Activated T-cell treated with anti-CD3 and anti-CD28 coated beads, Interleukin-2, amount 50 U/mL, for 72 hours (primary cell): ENCODE data around the gene FZD2. TPM values are rescaled to one million over a fixed set of nuclear protein-coding genes. Genes with fewer than 3 reads are reported as not detected.
"Not testable (repeated sequence)": the region's sequence is repeated elsewhere in the genome, so short reads cannot be mapped to it uniquely, and the experiment has no call there.

Experiments
- ATAC-seq, 2 donors: fragments of 150-1000 bp; cut with Tn5 transposase; replicated peaks in 1 of 2; 2 replicates each; pipeline ENCODE4 v1.10.0; 2021; ENCODE audit warnings: moderate library complexity in 2 of 2, mild to moderate bottlenecking in 1 of 2
- DNase-seq, 2 donors: peaks; one replicate each; pipeline ENCODE4 v3.0.0; 2021 to 2022; ENCODE audit warnings: mixed read lengths in 1 of 2
- H3K27ac Mint-ChIP-seq: one replicate; pipeline ENCODE4 v1.8.0; 2022; ENCODE audit warnings: mild to moderate bottlenecking, moderate library complexity, mixed read lengths
- H3K27me3 Mint-ChIP-seq: one replicate; pipeline ENCODE4 v1.8.0; 2022; ENCODE audit warnings: low read depth, mixed read lengths
- H3K36me3 Mint-ChIP-seq, 2 donors: one replicate each; pipeline ENCODE4 v1.8.0; 2022; ENCODE audit warnings: mixed read lengths in 2 of 2, mild to moderate bottlenecking in 1 of 2; ENCODE audit not compliant: insufficient read depth in 2 of 2
- H3K4me1 Mint-ChIP-seq: one replicate; pipeline ENCODE4 v1.8.0; 2022; ENCODE audit warnings: low read depth, mixed read lengths
- H3K4me3 Mint-ChIP-seq, 2 donors: one replicate each; pipeline ENCODE4 v1.8.0; 2022; ENCODE audit warnings: mild to moderate bottlenecking in 2 of 2, mixed read lengths in 2 of 2, moderate library complexity in 2 of 2
- H3K9me3 Mint-ChIP-seq, 2 donors: one replicate each; pipeline ENCODE4 v1.8.0; 2022; ENCODE audit warnings: mixed read lengths in 2 of 2
- total RNA-seq, 2 donors: library from RNA; stranded (reverse); gene quantifications; one replicate each; pipeline ENCODE4 v1.2.3, GENCODE V29; 2022

The FZD2 gene
- total RNA-seq, 2 donors from 2014 or later: 0.23 to 0.82 TPM

DNA sequence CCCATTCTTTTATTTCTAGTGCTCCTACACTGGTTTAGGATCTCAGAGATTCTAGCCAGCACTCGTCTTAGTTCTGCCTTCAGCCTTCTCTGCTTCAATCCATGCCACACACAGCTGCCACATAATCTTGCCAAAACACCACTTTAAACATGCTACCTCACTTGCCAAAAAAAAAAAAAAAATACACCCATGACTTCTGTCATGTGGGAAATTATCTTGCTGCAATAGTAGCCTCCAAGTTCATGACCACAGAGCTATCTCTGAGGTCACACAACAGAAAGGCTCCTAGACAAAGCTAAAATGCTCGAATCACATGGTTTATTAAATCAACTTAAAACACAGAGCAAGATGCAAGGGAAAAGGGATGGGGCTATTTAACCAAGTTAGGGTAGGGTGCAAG is 18.1 kb downstream of the FZD2 start:
- no peak overlapping the region for H3K27ac Mint-ChIP-seq
- H3K27me3 Mint-ChIP-seq: peaks cover 28% of the 10 kb centered on the region
- no peak for DNase-seq
- no peaks in the 10 kb centered on the region for H3K9me3 Mint-ChIP-seq
- H3K4me3 Mint-ChIP-seq: no peak overlapping the region
- no peak for ATAC-seq
- H3K36me3 Mint-ChIP-seq: no peaks in the 10 kb centered on the region
- no peaks in the 10 kb centered on the region for H3K4me1 Mint-ChIP-seq

DNA sequence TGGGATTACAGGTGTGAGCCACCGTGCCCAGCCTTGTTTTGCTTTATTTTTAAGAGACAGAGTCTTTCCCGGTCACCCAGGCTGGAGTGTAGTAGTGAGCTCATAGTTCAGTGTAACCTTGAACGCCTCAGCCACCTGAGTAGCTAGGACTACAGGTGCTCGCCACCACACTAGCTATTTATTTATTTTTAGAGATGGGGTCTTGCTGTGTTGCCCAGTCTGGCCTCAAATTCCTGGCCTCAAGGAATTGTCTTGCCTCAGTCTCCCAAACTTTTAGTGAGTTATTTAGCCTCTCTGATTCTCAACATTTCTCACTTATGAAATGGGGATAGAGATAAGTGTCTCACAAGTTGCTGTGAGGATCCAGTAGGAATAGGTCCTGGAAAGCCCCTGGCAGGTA is 21.7 kb downstream of the FZD2 start:
- no peak overlapping the region for H3K4me3 Mint-ChIP-seq
- peaks cover 29% of the 10 kb centered on the region for H3K27me3 Mint-ChIP-seq
- H3K4me1 Mint-ChIP-seq: no peaks in the 10 kb centered on the region
- no peak overlapping the region for H3K27ac Mint-ChIP-seq
- ATAC-seq (no peak), DNase-seq (no peak)
- H3K9me3 Mint-ChIP-seq: no peaks in the 10 kb centered on the region
- H3K36me3 Mint-ChIP-seq: no peaks in the 10 kb centered on the region

DNA sequence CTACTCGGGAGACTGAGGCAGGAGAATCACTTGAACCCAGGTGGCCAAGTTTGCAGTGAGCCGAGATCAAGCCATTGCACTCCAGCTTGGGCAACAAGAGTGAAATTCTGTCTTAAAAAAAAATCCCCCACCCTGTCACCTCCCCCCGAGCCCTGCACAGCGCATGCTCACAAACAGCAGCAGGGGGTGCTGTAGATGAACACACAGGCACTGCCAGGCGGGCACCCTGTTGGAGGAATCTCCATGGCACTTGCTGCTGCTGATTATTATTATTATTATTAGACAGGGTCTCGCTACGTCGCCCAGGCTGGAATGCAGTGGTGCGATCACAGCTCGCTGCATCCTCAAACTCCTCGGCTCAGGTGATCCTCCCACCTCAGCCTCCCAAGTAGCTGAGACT is 24.6 kb downstream of the FZD2 start:
- Mint-ChIP-seq H3K27me3 (peaks cover 22% of the 10 kb centered on the region), H3K4me1 (no peaks in the 10 kb centered on the region), H3K4me3 (no peak overlapping the region), H3K36me3 (no peaks in the 10 kb centered on the region), H3K27ac (no peak overlapping the region), H3K9me3 (no peaks in the 10 kb centered on the region)
- DNase-seq (no peak), ATAC-seq (no peak)

DNA sequence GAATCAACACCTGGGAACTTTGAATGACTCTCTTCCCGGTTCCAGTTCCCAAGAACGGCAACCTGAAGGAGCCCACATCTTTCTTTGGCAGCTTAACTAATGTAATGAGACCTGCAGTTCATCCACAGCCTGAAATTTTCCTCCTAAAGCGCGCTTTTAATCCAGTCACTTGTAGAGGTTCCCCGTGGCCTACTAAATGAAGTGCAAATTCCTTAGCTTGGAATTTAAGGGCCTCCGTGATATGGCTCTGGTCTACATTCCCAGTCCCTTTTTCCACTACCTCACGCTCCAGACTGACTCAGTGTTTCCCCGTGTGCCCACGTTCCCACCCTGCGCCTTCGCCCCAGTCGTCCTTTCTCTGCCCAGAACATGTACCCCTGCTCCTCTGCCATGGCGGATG is 27.2 kb downstream of the FZD2 start:
- no peak for DNase-seq
- Mint-ChIP-seq H3K36me3 (no peaks in the 10 kb centered on the region), H3K4me3 (no peak overlapping the region), H3K27me3 (peaks cover 17% of the 10 kb centered on the region), H3K9me3 (no peaks in the 10 kb centered on the region), H3K4me1 (no peaks in the 10 kb centered on the region), H3K27ac (no peak overlapping the region)
- ATAC-seq: no peak

DNA sequence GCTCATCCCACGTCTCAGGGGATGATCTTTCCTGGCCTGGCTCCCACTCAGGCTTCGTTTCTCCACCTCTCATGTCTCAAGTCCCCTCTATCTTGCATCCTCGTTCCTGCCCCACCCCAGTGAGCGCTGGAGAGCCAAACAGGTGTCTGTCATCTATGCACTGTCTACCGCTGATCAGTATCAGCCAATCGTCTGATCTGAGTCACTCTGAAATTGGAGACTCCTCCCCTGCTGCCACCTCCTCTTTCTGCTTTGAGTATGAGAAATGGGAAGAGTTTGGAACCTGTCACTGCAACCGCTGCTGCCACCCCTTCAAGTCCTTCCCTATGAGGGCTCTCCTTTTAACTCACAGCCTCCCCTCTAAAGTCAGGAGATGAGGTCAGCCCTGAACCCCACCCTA is 28.0 kb downstream of the FZD2 start:
- ATAC-seq (no peak), DNase-seq (no peak)
- Mint-ChIP-seq H3K27ac (no peak overlapping the region), H3K4me3 (no peak overlapping the region), H3K9me3 (no peaks in the 10 kb centered on the region), H3K36me3 (no peaks in the 10 kb centered on the region), H3K4me1 (no peaks in the 10 kb centered on the region), H3K27me3 (peaks cover 8% of the 10 kb centered on the region)

DNA sequence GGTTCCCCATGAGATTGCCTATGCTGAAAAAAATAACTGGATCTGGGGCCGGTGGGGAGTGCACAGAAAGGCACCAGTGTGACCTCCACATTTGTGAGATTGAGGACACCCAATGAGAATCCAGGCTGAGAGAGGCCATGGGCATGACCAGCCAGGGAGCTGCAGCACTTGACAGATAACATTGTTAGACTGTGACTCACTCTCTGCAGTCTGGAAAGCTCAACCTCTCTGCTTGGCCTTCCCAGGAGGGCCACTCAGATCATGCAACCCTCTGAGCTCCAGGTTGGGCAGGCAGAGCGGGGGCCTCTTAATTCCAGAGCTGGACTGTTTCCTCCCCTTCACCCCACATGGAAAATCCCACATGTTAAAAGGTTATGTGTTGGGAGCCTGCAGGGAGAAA is 30.1 kb downstream of the FZD2 start:
- Mint-ChIP-seq H3K4me1 (no peaks in the 10 kb centered on the region), H3K27me3 (no peaks in the 10 kb centered on the region), H3K27ac (no peak overlapping the region), H3K9me3 (no peaks in the 10 kb centered on the region), H3K4me3 (no peak overlapping the region), H3K36me3 (no peaks in the 10 kb centered on the region)
- DNase-seq (no peak), ATAC-seq (no peak)

DNA sequence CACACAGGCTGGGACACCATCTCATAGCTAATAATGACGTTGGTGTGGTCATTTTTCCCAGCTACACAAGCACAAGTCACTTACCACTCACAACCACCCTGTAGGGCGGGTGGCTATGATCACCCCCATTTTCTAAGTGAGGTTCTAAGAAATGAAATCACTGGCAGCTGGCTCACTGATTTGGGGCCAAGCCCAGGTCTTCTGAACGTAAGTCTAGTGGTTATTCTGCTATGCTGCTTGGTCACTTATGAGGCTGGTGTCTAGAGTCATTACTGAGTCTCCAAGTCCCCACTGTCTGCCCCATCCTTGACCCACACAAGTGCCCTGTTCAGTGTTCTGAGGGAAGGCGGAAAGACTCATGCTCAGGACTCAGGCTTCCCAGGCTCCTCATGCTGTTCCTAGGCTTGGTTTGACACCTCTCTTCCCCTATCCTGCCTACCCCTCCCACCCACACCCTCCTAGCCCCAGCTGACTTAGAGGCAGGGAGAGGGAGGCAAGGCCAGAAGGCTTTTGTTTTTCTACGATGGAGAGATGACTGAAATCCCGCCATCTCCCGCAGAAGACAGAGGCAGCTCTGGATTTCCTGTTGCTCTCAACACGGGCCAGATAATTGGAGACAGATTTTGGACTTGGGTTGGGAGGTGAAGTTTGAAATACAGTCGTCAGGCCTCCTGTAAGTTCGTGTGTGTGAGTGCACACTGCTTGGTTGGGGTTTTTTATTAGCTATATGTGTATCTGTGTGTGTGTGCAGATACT is 32.2 kb downstream of the FZD2 start:
- Mint-ChIP-seq H3K27me3 (peaks cover 10% of the 10 kb centered on the region), H3K27ac (no peak overlapping the region), H3K4me1 (no peaks in the 10 kb centered on the region), H3K9me3 (no peaks in the 10 kb centered on the region), H3K4me3 (no peak overlapping the region), H3K36me3 (no peaks in the 10 kb centered on the region)
- no peak for DNase-seq
- no peak for ATAC-seq

DNA sequence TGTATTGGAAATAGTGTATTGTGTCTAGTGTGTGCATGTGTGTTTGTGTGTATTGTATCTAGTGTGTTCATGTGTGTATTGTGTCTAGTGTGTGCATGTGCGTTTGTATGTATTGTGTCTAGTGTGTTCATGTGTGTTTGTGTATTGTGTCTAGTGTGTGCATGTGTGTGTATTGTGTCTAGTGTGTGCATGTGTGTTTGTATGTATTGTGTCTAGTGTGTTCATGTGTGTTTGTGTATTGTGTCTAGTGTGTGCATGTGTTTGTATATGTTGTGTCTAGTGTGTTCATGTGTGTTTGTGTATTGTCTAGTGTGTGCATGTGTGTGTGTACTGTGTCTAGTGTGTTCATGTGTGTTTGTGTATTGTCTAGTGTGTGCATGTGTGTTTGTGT is 32.8 kb downstream of the FZD2 start:
- not testable (repeated sequence) for H3K36me3 Mint-ChIP-seq, H3K4me3 Mint-ChIP-seq, H3K4me1 Mint-ChIP-seq, H3K27me3 Mint-ChIP-seq, H3K27ac Mint-ChIP-seq, H3K9me3 Mint-ChIP-seq, ATAC-seq, DNase-seq

DNA sequence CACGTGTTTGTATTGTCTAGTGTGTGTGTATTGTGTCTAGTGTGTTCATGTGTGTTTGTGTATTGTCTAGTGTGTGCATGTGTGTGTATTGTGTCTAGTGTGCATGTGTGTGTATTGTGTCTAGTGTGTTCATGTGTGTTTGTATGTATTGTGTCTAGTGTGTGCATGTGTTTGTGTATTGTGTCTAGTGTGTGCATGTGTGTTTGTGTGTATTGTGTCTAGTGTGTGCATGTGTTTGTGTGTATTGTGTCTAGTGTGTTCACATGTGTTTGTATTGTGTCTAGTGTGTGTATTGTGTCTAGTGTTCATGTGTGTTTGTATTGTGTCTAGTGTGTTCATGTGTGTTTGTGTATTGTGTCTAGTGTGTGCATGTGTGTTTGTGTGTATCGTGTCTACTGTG is 33.5 kb downstream of the FZD2 start:
- H3K36me3 Mint-ChIP-seq, H3K27ac Mint-ChIP-seq: not testable (repeated sequence)

DNA sequence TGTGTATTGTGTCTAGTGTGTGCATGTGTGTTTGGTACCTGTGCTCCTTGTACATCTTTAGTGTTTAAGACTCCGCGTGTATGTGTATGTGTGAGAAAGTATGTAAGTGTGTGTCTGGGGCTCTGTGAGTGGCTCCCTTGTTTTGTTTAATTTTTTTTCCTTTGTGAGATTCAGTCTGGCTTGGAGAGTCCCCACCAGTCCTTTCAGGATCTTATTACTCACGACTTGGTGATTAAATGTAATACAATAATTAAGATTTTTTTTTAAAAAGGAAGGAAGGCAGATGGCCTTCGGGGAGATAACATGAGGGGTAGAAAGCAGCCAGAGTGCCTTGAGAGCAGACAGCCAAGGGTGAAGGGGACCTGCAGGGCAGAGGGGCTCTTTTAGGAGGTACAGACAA is 33.9 kb downstream of the FZD2 start:
- Mint-ChIP-seq H3K4me1 (no peaks in the 10 kb centered on the region), H3K27ac (no peak overlapping the region), H3K4me3 (no peak overlapping the region), H3K36me3 (no peaks in the 10 kb centered on the region), H3K9me3 (no peaks in the 10 kb centered on the region), H3K27me3 (peaks cover 10% of the 10 kb centered on the region)
- no peak for ATAC-seq
- no peak for DNase-seq

More for the DNA sequence above, 33.5 kb downstream of the FZD2 start:
- ATAC-seq, H3K4me1 Mint-ChIP-seq, H3K4me3 Mint-ChIP-seq, H3K9me3 Mint-ChIP-seq, DNase-seq, H3K27me3 Mint-ChIP-seq: not testable (repeated sequence)

DNA sequence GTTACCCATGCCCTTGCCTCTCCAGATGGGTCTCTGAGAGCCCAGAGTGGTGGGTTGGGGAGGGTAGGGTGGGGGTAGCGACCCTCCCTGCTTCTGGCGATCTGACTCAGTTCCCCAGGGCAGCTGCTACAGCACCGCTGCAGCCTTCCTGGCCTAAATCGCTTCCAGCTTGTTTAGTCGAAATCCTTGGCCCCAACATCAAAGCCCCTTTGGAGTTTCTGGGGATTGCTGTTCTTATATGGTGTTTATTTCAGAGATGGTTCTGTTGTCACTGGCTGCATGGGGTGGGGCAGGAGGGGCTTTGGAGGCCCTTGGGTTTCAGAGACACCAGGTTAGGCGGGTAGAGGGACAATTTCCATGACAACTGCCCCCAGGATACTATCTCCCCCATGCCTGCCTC is 35.9 kb downstream of the FZD2 start:
- Mint-ChIP-seq H3K36me3 (no peaks in the 10 kb centered on the region), H3K9me3 (no peaks in the 10 kb centered on the region), H3K27me3 (peaks cover 10% of the 10 kb centered on the region), H3K4me3 (no peak overlapping the region), H3K4me1 (no peaks in the 10 kb centered on the region), H3K27ac (no peak overlapping the region)
- ATAC-seq (no peak), DNase-seq (no peak)

DNA sequence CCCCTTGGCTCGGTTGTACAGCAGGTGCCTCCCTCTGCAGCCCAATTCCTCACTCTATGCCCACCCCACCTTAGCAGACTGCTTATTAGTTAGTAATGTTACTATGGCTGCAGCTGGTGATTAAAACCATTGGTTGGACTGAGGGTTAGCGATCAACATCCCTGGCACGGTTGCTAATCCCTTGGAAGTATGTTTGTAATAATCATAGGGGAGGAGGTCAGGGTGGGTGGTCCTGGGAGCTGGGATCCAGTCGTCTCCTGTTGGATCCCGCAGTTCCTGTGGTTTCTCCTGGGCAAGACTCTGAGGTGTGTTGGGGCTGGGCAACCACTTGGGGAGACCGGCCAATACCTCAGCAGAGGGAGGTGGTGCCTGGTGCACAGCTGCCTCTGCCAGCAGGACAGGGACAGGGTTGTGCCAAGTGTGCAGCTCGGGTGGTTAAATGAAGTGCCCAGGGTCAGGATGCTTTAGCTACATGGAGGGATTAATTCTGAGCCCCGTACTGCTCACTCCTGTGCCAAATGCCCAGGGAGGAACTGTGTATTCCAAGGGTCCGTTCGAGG is 38.0 kb downstream of the FZD2 start:
- no peak overlapping the region for H3K27ac Mint-ChIP-seq
- ATAC-seq: no peak
- no peak overlapping the region for H3K4me3 Mint-ChIP-seq
- no peaks in the 10 kb centered on the region for H3K4me1 Mint-ChIP-seq
- no peak for DNase-seq
- H3K9me3 Mint-ChIP-seq: no peaks in the 10 kb centered on the region
- no peaks in the 10 kb centered on the region for H3K36me3 Mint-ChIP-seq
- peaks cover 10% of the 10 kb centered on the region for H3K27me3 Mint-ChIP-seq

DNA sequence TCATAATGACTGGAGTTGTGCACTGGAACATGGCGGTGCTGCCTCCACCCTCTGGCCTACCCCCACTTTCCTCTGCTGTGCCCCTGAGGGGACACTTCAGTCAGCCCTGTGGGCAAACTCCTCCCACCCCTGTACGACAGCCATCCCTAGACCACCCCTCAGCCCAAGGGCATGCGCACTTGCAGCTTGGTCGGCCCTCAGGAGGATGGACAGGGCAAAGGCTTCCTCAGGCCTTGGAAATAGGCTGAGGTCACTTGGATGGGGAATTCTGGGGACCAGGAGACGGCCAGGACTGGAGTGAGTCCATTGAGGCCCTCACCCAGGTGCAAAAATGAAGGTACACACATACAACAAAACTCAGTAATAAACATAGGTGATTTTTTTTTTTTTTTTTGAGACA is 41.0 kb downstream of the FZD2 start:
- no peak for DNase-seq
- no peak for ATAC-seq

DNA sequence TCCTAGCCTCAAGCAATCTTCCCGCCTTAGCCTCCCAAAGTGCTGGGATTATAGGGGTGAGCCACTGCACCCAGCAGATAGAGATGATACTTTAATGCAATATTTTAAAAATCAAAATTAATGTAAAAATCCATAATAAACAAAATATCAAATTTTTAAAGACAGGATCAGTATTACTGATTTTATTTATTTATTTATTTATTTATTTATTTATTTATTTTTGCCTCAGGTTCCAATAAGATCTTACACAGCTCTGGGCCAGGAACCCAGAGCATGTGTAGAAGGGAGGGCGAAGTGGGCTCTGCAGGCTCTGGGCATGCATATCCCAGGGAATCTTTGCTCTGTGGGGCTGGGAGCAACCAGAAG is 41.6 kb downstream of the FZD2 start:
- Mint-ChIP-seq H3K4me1 (no peaks in the 10 kb centered on the region), H3K36me3 (no peaks in the 10 kb centered on the region), H3K9me3 (no peaks in the 10 kb centered on the region), H3K27ac (no peak overlapping the region), H3K4me3 (no peak overlapping the region), H3K27me3 (peaks cover 16% of the 10 kb centered on the region)
- no peak for ATAC-seq
- no peak for DNase-seq

More for the DNA sequence above, 41.0 kb downstream of the FZD2 start:
- Mint-ChIP-seq H3K36me3 (no peaks in the 10 kb centered on the region), H3K27me3 (peaks cover 21% of the 10 kb centered on the region), H3K27ac (no peak overlapping the region), H3K4me3 (no peak overlapping the region), H3K9me3 (no peaks in the 10 kb centered on the region), H3K4me1 (no peaks in the 10 kb centered on the region)
